HG02623 (cell line): Measurements from ENCODE around the gene PRUNE2.
"Not testable (repeated sequence)": the region's sequence is repeated elsewhere in the genome, so short reads cannot be mapped to it uniquely, and the experiment has no call there.

Source experiments
- ATAC-seq: cut with Tn5 transposase; IDR thresholded peaks from one replicate; pipeline ENCODE4 v1.9.1; 2021; ENCODE audit warnings: moderate library complexity; ENCODE audit not compliant: unreplicated experiment

The PRUNE2 gene

GRCh38 chr9:76905791-76906646, at the start of gene PRUNE2:
Gene PRUNE2 (minus strand): TSS chr9:76906114. CDS start chr9:76905963, 151 bp downstream.
- ATAC-seq, result no peak

GRCh38 chr9:76955406-76955805, 49.5 kb upstream of the PRUNE2 start:
- ATAC-seq, result not testable (repeated sequence)

GRCh38 chr9:76949865-76950264, 44.0 kb upstream of the PRUNE2 start:
- no peak for ATAC-seq

GRCh38 chr9:76944011-76944410, 38.1 kb upstream of the PRUNE2 start:
- no peak for ATAC-seq

GRCh38 chr9:76943054-76943453, 37.1 kb upstream of the PRUNE2 start:
- ATAC-seq, result no peak

- ATAC-seq, result no peak
Measured at GRCh38 chr9:76932757-76933156, 26.8 kb upstream of the PRUNE2 start.

GRCh38 chr9:76932265-76932664, 26.4 kb upstream of the PRUNE2 start:
- no peak for ATAC-seq

- no peak for ATAC-seq
Measured at GRCh38 chr9:76927540-76928240, 21.8 kb upstream of the PRUNE2 start.

GRCh38 chr9:76926846-76927245, 20.9 kb upstream of the PRUNE2 start:
- no peak for ATAC-seq

GRCh38 chr9:76926324-76926741, 20.4 kb upstream of the PRUNE2 start:
- ATAC-seq, result no peak

- no peak for ATAC-seq
Measured at GRCh38 chr9:76921165-76921564, 15.3 kb upstream of the PRUNE2 start.

- ATAC-seq, result no peak
Measured at GRCh38 chr9:76917299-76917698, 11.4 kb upstream of the PRUNE2 start.

GRCh38 chr9:76916231-76916630, 10.3 kb upstream of the PRUNE2 start:
- ATAC-seq, result no peak

GRCh38 chr9:76913467-76913866, 7.6 kb upstream of the PRUNE2 start:
- no peak for ATAC-seq

GRCh38 chr9:76912636-76913275, 6.8 kb upstream of the PRUNE2 start:
- ATAC-seq, result no peak

- no peak for ATAC-seq
Measured at GRCh38 chr9:76911971-76912370, 6.1 kb upstream of the PRUNE2 start.

- ATAC-seq, result no peak
Measured at GRCh38 chr9:76910861-76911260, 4.9 kb upstream of the PRUNE2 start.

- no peak for ATAC-seq
Measured at GRCh38 chr9:76906647-76906975, 697 bp upstream of the PRUNE2 start.

- ATAC-seq, result no peak
Measured at GRCh38 chr9:76904661-76905457, 1.1 kb downstream of the PRUNE2 start.

GRCh38 chr9:76902395-76902794, 3.5 kb downstream of the PRUNE2 start:
- no peak for ATAC-seq

GRCh38 chr9:76901801-76902200, 4.1 kb downstream of the PRUNE2 start:
- ATAC-seq, result no peak
